Measurements from ENCODE around the gene VANGL1. TPM values are rescaled to one million over a fixed set of nuclear protein-coding genes. Genes with fewer than 3 reads are reported as not detected.

The VANGL1 gene
- polyA plus RNA-seq, 4 donors, result 13.1 to 17.4 (median 15.0) TPM

DNA sequence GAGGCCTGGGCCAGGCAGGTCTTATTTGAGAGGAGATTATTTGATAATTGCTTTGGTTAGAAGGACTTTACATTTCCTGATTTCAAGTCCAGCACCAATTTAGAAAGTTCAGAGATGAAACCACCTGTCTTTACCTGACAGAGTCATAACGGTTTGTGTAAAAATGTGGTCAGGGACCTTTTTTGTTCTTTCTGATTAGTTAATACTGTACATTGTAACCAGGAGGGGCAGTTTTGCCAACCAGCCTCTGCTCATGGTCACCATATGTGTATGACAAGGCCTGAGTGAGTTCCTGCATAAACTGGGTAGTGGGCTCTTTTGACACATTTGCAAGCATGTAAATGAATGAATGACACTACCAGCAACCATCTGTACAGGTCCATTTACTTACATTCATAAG is 55.8 kb downstream of the VANGL1 start:
- no peak for DNase-seq (ENCODE audit: low read depth in 4 of 4, low spot score in 2 of 4)

DNA sequence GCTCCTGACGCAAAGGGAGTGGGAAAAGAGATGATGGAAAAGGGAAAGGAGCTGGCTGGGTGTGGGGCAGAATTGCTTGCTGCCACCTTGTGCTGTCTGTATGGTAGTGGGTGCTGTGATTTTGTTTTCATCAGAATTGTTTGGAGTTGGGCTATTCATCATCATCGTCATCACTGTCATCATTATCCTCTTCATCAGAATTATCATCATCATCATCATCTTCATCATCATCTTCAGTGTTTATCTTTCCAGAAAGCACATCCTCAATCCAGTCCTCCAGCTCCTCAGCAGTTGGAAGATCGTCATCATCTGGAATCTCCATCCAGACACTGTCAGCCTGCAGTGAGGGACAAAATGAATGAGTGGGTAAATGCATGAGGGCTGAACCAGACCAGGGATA is 59.3 kb downstream of the VANGL1 start:
- DNase-seq (ENCODE audit: low read depth in 4 of 4, low spot score in 2 of 4), result no peak

DNA sequence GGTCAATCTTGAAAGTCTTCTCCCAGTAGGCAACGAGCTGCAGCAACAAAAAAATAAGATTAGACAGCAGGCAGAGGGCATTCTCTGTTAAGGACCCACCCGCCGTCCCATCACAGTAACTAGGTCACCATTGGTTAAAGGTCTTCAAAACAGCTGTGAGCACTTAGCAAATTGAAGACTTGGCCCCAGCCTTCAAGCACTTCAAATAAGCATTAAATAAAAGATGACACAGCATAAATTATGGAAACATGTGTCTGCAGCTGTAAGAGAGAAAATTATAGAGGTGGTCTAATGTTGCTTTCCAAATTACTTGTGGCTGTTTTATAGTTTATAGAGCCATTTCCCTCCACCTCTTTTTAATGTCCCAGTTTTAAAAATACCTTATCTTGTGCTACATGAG is 61.2 kb downstream of the VANGL1 start:
- DNase-seq (ENCODE audit: low read depth in 4 of 4, low spot score in 2 of 4), result peak in 1 of 4 donors; percentile 34

DNA sequence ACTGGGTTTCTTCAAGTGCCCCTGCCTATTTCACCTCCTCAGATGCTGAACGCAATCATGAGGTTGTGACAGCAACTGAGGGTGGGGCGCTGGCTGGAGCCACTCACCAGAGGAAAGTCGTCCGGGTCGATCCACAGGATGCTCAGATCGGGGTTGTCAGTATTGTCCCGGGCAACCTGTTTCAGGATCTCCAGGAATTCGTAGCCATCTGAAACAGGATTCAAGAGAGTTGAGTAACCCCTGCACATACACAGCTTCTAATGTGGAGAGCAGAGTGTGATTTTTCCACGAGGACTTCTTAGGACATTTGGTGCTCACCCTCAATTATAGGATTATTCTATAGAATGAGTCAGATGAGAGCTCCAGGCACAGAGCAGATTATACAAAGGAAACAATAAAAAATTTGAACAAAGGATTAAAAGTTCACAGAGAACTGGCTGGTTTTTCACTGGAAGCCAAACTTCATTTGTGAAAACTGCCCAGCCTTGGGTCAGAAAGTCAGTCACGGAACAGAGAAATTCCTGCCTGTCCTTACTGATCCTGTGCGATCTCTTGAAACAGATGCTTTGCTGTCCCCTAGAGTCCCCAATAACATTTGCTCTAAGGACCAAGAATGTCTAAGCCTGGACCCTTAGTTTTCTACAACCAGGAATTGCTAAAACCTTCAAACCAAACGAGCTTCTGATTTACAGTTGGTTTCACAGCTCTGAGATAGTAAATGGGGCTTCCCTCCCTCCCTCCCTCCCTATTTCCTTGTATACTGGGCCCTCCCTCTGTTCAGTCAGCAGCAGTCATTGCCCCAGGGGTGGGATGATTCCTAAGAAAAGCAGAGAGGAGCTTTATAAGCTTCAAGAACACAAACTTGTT is 63.5 kb downstream of the VANGL1 start:
- no peak for DNase-seq (ENCODE audit: low read depth in 4 of 4, low spot score in 2 of 4)

DNA sequence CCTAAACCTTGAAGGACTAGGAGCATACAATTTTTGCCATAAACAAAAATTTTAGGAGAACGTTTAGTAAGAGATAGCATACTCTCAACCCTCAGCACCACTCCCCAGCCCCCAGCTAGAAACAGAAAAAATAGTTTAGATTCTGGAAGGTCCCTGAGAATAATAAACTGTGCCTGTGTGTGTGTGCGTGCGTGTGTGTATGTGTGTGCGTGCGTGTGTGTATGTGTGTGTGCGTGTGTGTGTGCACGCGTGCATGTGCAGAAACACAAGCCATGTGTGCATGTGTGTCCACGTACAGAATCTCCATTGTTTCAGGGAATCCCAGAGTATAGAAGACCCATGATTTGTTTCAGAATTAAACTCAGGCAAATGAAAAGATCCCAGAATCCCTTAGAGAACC is 64.2 kb downstream of the VANGL1 start:
- DNase-seq (ENCODE audit: low read depth in 4 of 4, low spot score in 2 of 4), result no peak

DNA sequence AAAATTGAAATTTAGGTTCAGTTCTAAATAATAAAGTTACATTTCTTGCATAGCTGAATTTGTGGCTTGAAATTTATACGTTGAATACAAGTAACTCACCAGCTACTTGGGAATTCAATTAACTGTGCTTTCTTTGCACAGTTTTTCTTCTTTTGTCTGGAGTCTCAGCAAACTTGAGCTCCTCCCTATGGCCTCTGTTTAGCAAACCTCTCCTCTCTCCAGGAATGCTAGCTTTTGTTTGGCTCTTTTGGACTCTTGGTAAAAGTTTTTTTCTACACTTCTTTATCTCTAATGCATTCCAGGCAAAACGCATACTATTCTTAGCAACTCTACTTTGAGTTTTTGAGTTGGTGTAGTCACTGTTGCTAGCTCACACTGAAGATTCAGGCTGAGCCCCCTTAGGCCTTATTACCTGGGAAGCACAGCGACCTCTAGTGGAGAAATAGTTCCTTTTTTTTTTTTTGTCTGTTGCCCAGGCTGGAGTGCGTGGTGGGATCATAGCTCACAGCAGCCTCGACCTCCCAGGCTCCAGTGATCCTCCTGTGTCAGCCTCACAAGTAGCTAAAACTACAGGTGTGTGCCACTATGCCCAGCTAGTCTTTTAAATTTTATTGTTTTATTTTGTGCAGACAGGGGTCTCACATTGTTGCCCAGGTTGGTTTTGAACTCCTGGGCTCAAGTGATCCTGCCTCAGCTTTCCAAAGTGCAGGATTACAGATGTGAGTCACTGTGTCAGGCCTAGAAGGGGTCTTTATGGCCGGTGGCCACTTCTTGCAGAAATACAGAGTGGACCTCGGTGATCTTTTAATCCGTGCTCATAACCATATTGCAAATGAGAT is 65.0 kb downstream of the VANGL1 start:
- peak in 1 of 4 donors; percentile 37 for DNase-seq (ENCODE audit: low read depth in 4 of 4, low spot score in 2 of 4)

DNA sequence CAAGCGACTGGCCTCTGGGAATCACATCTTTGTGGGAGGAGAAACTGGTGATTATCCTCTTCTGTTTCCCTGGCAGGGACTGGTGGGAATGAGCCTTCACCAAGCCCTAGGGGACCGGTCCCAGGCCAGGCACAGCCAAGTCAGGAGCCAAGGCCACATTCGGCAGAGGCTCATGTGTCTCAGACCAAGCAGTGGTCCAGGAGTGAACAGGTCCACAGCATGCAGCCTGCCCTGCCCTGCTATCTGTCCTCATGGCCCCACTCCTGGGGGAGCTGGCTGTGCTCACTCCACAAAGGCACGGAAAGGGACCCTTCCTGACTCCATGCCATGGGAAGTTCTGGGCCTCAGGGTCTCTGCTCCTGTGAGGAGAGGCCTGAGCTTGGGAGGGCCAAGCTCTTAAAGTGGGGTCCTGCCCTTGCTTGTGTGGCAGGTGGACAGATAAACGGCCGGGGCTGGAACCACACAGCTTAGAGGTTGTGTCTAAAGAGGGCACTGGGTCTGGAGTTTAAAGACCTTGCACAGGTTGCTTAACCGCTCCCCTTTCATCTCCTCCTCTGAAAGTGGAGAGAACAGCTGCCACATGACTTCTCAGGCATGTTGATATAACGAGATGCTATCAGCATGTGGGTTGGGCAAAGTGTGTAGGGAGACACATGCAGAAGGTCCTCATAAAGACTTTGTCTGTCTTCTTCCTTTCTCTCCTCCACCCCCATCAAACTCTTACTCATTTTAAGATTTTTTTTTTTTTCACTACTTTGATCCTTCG is 69.3 kb downstream of the VANGL1 start:
- no peak for DNase-seq (ENCODE audit: low read depth in 4 of 4, low spot score in 2 of 4)

DNA sequence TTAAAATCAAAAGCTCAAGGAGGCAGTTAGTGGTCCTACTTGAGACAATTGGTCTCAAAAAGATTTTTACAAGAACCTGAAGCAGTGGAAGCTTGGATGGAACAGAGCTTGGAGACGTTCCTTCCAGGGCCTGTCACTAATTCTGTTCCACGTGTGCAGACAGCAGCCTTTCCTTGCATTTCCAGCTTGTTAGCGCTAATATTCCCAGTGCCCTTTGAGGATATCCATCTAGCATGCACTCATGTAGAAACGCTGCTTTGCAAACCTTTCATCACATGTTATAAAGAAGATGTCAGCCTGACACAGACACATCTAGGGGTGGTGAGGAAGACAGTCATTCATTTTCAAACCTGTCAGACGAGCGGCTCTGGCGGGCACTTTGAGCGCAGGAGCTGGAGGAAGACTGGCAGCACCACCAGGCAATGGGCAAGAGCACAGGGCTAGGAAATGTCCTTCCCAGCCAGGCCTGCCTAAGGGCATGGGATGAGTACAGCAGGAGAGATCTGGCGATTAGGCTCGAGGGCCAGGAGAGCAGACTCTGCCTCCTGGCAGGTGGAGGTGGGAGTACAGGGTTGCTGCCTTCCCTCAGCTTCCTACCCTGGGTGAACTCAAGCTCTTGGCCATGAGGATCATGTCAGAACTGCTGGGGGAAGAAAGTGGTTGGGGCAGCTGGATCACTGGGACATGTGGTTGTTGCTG is 71.3 kb downstream of the VANGL1 start:
- DNase-seq (ENCODE audit: low read depth in 4 of 4, low spot score in 2 of 4), result no peak

DNA sequence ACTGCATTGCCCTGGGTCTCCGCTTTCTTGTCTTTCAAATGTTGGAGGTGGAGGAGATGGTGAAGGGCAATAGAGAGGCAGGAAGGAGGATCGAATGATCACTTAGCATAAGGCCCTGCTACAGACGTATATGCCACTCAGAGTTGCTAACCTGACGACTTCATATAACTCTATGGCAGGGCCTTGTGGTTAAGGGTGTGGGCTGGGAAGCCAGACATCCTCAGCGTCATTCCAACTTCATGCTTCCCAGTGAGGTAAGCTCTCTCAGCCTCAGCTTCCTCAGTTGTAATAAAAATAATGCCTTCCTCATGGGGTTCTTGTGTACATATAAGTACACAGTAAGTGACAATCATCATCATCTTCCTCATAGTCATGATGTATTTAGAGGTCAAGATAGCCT is 72.1 kb downstream of the VANGL1 start:
- DNase-seq (ENCODE audit: low read depth in 4 of 4, low spot score in 2 of 4), result no peak

DNA sequence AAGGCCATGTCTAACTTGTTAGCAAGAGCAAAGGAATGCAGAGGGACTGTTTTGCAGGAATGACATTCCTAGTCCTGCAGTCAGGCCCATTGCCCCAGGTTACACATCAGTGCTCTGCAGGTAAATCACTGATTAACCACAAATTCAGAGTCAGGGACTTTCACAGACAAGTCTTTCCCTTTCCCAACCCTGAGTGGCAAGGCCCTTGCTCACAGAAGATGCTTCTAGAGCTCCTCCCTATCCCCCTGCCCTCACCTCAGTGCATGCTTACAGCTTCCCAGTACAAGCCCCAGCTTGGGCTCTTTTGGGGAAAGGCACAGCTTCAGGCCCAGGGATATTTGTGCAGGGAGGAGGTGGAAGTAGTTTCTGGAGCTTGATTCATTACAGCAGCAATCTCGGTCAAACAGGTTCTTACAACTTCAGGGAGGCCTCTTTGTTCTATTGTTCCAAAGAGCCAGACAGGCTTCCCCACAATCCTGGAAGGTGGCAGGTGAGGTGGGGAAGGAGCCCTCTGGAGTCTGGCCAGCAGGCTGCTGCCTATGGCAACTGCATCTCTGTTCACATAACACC is 72.9 kb downstream of the VANGL1 start:
- DNase-seq (ENCODE audit: low read depth in 4 of 4, low spot score in 2 of 4), result peak in 2 of 4 donors; percentile 46 to 53

DNA sequence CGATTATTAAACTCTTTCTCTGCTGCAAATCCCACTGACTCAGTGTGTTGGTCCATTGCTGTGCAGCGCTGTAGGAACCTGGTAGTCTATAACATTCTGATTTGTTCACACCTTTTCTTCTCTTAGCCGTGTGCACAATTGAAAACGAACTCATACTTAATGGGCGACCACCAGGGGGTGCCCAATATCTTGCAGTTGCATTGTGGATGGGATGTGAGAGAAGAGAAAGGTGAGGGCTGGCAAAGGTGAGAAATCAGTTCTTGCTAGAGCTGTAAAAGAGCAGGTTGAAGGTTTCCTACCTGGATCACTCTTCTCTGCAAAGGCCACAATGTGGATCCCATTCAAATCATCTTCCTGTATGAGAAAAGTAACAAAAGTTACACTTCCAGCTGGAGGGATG is 75.8 kb downstream of the VANGL1 start:
- no peak for DNase-seq (ENCODE audit: low read depth in 4 of 4, low spot score in 2 of 4)

DNA sequence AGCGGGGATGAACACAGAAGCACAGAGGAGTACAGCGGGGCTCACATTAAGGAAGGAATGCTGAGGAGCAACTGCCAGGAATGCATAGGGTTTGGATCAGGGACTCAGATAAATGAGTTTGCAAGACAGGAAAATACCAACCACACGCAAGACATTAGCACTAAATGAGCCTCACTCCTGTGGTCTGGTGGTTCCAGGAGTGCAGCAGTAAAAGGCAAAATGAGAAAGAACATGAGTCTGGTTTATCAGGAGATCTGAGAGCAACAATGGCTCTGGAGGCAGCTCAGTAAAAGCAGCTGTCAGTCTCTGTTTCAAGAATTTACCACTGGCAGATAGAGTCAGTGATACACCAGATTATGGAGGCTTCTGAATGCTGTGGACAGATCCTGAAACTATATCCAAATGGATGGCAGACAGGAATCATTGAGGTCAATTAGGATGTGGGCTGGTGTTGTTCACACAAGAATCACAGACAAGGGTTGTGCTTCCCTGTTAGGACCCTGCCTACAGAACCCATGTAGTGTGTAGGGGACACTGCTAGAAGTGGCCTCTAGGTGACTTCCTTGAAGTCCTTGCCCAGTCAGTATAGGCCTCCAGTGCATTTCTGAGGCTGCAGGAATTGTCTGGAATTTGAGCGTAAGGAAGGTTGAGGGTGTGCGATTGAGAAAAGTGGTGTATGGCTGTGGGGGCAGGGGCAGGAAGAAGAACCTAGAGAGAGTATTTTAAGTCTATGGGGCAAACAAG is 76.4 kb downstream of the VANGL1 start:
- no peak for DNase-seq (ENCODE audit: low read depth in 4 of 4, low spot score in 2 of 4)

DNA sequence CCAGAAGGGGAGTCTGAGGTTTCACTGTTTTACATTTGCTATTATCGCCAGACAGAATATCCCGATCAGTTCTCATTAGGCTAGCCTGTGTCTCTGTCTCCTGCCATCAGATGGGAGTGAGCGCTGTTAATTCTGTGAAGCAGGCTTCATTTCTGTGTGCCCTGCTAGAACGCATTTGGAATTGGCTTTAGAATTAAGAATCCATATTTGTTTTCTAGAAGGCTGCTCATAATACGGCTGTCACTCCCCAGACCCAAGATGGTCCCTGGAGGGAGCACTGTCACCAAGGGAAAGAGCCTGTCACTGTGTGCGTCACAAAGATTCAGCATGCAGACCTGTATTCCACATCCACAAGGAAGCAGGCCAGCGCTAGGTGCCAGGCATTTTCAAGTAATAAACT is 77.5 kb downstream of the VANGL1 start:
- no peak for DNase-seq (ENCODE audit: low read depth in 4 of 4, low spot score in 2 of 4)

DNA sequence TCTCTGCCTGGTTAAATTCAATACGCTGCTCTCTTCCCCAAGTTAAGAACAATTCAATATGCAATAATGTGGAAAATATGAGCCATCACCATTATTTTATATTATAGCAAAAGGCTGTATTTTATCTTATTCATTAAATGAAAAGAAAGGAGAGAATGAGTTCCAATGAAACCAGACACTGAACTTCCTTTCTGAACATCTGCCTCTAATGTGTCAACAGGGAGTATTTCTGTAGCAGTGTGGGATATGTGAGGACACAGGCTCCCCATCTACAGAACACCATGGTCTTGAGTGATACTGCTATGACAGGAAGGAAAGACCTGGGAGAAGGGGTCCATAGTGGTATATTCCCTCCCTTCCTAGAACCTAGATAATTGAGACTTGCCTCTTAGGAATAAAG is 80.5 kb downstream of the VANGL1 start:
- DNase-seq (ENCODE audit: low read depth in 4 of 4, low spot score in 2 of 4), result no peak

DNA sequence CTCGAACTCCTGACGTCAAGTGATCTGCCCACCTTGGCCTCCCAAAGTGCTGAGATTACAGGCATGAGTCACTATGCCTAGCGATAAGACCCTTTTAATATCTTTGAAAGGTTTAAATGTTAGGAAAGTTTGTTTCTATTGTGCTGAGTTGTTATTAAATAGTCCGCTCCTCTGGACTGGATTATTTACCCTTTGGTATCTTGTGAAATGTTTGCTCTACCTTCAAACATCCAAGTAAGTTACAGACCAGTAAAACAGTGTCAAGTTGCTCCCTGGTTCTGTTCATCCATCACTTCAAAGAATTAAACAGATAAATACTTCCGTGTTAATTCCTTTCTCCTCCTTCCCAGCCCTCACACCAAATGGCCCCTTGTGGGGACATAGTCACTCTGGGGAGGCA is 82.0 kb downstream of the VANGL1 start:
- DNase-seq (ENCODE audit: low read depth in 4 of 4, low spot score in 2 of 4), result no peak

DNA sequence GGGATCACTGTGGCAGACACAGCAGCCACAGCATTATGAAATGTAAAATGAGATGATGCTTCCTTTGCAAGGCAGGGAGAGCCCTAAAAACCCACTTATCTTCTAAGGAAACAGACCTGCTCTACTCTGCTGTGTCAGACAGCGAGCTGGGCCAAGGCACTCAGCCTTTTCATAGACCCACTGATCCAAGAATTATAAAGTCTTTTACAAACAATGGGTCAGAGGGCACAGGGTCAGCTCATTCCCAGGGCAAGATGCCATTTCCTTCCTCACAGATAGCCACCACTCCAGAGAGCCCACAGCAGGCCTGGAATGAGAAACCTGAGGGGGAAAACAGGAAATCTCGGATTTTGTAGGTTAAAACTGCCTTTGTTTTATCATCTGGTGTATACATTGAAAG is 83.8 kb downstream of the VANGL1 start:
- DNase-seq (ENCODE audit: low read depth in 4 of 4, low spot score in 2 of 4), result no peak

DNA sequence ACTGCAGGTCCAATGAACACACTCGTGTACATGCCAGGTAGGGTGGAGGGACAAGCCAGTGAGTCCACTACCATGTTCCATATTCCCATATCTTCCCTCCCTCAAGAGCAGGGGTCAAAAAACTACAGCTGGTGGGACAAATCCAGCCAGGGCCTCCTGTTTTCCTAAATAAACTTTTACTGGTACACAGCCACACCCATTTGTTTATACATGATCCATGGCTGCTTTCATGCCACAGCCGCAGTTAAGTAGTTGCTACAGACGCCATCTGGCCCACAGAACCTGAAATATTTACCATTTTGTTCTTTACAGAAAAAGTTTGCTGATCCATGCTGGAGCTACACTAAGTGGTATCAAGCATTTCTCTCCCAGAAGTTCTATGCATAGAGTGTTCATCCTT is 84.4 kb downstream of the VANGL1 start:
- no peak for DNase-seq (ENCODE audit: low read depth in 4 of 4, low spot score in 2 of 4)

DNA sequence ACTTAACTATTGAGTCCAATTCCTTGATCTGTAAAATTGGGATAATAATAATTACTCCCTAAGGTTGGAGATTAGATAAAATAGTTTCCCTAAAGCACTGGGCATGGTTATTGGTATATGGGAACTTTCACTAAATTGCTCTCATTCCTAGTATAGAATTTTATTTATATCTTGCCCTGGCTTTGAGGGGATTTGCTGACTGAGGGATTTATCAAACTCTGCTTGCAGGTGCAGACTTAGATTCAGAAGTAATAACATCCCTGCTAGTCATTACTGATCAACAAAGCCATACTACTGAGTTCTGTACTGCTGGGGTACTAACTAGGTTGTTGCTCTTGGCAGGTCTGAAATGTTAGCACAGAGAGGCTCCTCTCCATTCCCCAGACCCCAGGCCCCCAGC is 84.8 kb downstream of the VANGL1 start:
- DNase-seq (ENCODE audit: low read depth in 4 of 4, low spot score in 2 of 4), result no peak

DNA sequence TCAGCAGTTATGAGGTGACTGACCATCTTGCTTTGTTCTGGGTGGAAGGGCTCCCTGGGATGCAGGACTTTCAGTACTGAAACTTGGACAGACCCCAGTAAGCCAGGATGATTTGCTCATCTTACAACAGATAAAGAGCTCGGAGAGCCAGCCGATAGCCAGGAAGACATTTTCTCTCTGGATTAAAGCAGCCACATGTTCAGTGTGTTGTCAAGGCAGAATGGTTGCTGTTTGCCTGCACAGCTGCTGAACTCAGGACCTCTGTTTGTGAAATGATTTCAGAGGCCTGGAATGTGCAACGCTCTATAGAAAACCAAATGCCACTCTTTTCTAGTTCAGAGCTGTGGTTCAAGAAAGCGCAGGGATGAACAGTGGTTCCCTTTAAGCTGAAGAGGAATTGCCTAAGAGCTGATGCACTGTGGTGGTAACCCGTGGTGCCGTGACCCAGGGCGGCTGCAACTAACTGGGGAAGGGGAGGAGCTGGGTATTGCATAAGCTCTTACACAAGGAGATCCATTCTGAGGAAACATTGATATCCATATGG is 86.0 kb downstream of the VANGL1 start:
- no peak for DNase-seq (ENCODE audit: low read depth in 4 of 4, low spot score in 2 of 4)

Data from left renal cortex interstitium (tissue), 4 donors.